Osteocyte (in vitro differentiated cells): ENCODE measurements around the gene CDCP1. TPM values are rescaled to one million over a fixed set of nuclear protein-coding genes. Genes with fewer than 3 reads are reported as not detected.

Experiments
- DNase-seq: peaks from one replicate; pipeline ENCODE4 v3.0.0; 2021; ENCODE audit warnings: mixed read lengths; ENCODE audit not compliant: unreplicated experiment; ENCODE audit errors: extremely low spot score
- H3K27ac Mint-ChIP-seq: one replicate; pipeline ENCODE4 v1.8.0; 2021; ENCODE audit warnings: mild to moderate bottlenecking, mixed read lengths; ENCODE audit not compliant: unreplicated experiment
- H3K27me3 Mint-ChIP-seq: one replicate; pipeline ENCODE4 v1.8.0; 2021; ENCODE audit warnings: mixed read lengths; ENCODE audit not compliant: unreplicated experiment
- H3K36me3 Mint-ChIP-seq: one replicate; pipeline ENCODE4 v1.8.0; 2021; ENCODE audit warnings: mixed read lengths; ENCODE audit not compliant: unreplicated experiment
- H3K4me1 Mint-ChIP-seq: one replicate; pipeline ENCODE4 v1.8.0; 2021; ENCODE audit warnings: mixed read lengths; ENCODE audit not compliant: unreplicated experiment
- H3K4me3 Mint-ChIP-seq: one replicate; pipeline ENCODE4 v1.8.0; 2021; ENCODE audit warnings: mild to moderate bottlenecking, moderate library complexity, mixed read lengths; ENCODE audit not compliant: unreplicated experiment
- H3K9me3 Mint-ChIP-seq: one replicate; pipeline ENCODE4 v1.8.0; 2021; ENCODE audit warnings: mixed read lengths; ENCODE audit not compliant: unreplicated experiment
- CTCF ChIP-seq: fragments of 200-600 bp; sonication (generic); IDR thresholded peaks from 2 replicates; pipeline ENCODE4 v1.5.0; 2021; ENCODE audit warnings: antibody characterized with exemption, mild to moderate bottlenecking, moderate library complexity
- total RNA-seq: library from RNA; stranded (reverse); gene quantifications from 2 replicates; pipeline ENCODE4 v1.2.1, GENCODE V29; 2021

The CDCP1 gene
- total RNA-seq, 1 donor from 2014 or later, result 2.3 TPM

- Mint-ChIP-seq H3K27me3 (no peaks in the 10 kb centered on the region), H3K27ac (no peak overlapping the region), H3K36me3 (peaks cover 3% of the 10 kb centered on the region), H3K4me1 (peaks cover 8% of the 10 kb centered on the region), H3K4me3 (no peak overlapping the region), H3K9me3 (no peaks in the 10 kb centered on the region)
- no peak for TF ChIP-seq CTCF
- DNase-seq, result no peak
Observed at GRCh38 chr3:45090855-45091254, 55.3 kb downstream of the CDCP1 start.

GRCh38 chr3:45088543-45089358, 57.4 kb downstream of the CDCP1 start:
- Mint-ChIP-seq H3K4me3 (no peak overlapping the region), H3K27me3 (no peaks in the 10 kb centered on the region), H3K27ac (no peak overlapping the region), H3K9me3 (no peaks in the 10 kb centered on the region), H3K4me1 (peaks cover 22% of the 10 kb centered on the region), H3K36me3 (peaks cover 3% of the 10 kb centered on the region)
- no peak for DNase-seq
- TF ChIP-seq CTCF, result no peak

GRCh38 chr3:45087155-45087554, 59.0 kb downstream of the CDCP1 start:
- no peaks in the 10 kb centered on the region for H3K9me3 Mint-ChIP-seq
- H3K27ac Mint-ChIP-seq, result no peak overlapping the region
- H3K4me1 Mint-ChIP-seq, result peaks cover 29% of the 10 kb centered on the region
- no peak overlapping the region for H3K4me3 Mint-ChIP-seq
- no peak for DNase-seq
- H3K27me3 Mint-ChIP-seq, result no peaks in the 10 kb centered on the region
- peaks cover 3% of the 10 kb centered on the region for H3K36me3 Mint-ChIP-seq
- TF ChIP-seq CTCF, result no peak

GRCh38 chr3:45084820-45085816, 61.1 kb downstream of the CDCP1 start:
- Mint-ChIP-seq H3K27me3 (no peaks in the 10 kb centered on the region), H3K36me3 (no peaks in the 10 kb centered on the region), H3K4me1 (peaks cover 41% of the 10 kb centered on the region), H3K9me3 (peaks cover 2% of the 10 kb centered on the region), H3K4me3 (no peak overlapping the region), H3K27ac (peak overlapping the region; percentile 72)
- TF ChIP-seq CTCF, result no peak
- DNase-seq, result no peak

GRCh38 chr3:45084361-45084760, 61.8 kb downstream of the CDCP1 start:
- DNase-seq, result no peak
- Mint-ChIP-seq H3K27ac (no peak overlapping the region), H3K27me3 (no peaks in the 10 kb centered on the region), H3K4me3 (no peak overlapping the region), H3K4me1 (peaks cover 44% of the 10 kb centered on the region), H3K9me3 (peaks cover 5% of the 10 kb centered on the region), H3K36me3 (no peaks in the 10 kb centered on the region)
- no peak for TF ChIP-seq CTCF
